Measurements from ENCODE around the gene DAP3. TPM values are rescaled to one million over a fixed set of nuclear protein-coding genes. Genes with fewer than 3 reads are reported as not detected.
"Not testable (repeated sequence)": the region's sequence is repeated elsewhere in the genome, so short reads cannot be mapped to it uniquely, and the experiment has no call there.

DAP3 gene
- total and polyA plus RNA-seq, 4 donors = 50.0 to 101 (median 92.3) TPM

- no peak for ATAC-seq (ENCODE audit: insufficient read depth, low FRiP score)
Measured at GRCh38 chr1:155740995-155741394, 52.1 kb downstream of the DAP3 start.

GRCh38 chr1:155741908-155742307 lies 53.0 kb downstream of the DAP3 start:
- Histone ChIP-seq H3K4me1 (ENCODE audit: control insufficient read depth in 5 of 5, insufficient read depth in 5 of 5, low read length in 5 of 5) (peaks cover 0 to 2% (median 0%) of the 10 kb centered on the region in 5 donors), H3K4me3 (no peak overlapping the region), H3K9ac (ENCODE audit: insufficient read depth in 1 of 2, low read length in 2 of 2) (no peak overlapping the region), H3K27me3 (ENCODE audit: control insufficient read depth in 3 of 3, insufficient read depth in 3 of 3, low read length in 2 of 3) (no peaks in the 10 kb centered on the region), H3K36me3 (ENCODE audit: control insufficient read depth in 4 of 4, insufficient read depth in 4 of 4, low read length in 4 of 4) (peaks cover 0 to 7% (median 2%) of the 10 kb centered on the region in 4 donors), H3K27ac (ENCODE audit: low read depth in 1 of 2, low read length in 1 of 2) (no peak overlapping the region), H3K9me3 (ENCODE audit: control insufficient read depth in 4 of 4, insufficient read depth in 3 of 4, low read length in 3 of 4) (no peaks in the 10 kb centered on the region)
- DNase-seq (no peak), ATAC-seq (ENCODE audit: insufficient read depth, low FRiP score) (no peak)
- 92 to 96% methylated on average over 10 of the region's 10 CpGs for WGBS, 2 donors
- no peak for TF ChIP-seq CTCF (IDR thresholded peaks at IDR 0.05; ENCODE audit: control extremely low read depth, extremely low read depth)

More at GRCh38 chr1:155740995-155741394, 52.1 kb downstream of the DAP3 start:
- Histone ChIP-seq H3K27ac (ENCODE audit: low read depth in 1 of 2, low read length in 1 of 2) (no peak overlapping the region), H3K9me3 (ENCODE audit: control insufficient read depth in 4 of 4, insufficient read depth in 3 of 4, low read length in 3 of 4) (no peaks in the 10 kb centered on the region), H3K9ac (ENCODE audit: insufficient read depth in 1 of 2, low read length in 2 of 2) (no peak overlapping the region), H3K27me3 (ENCODE audit: control insufficient read depth in 3 of 3, insufficient read depth in 3 of 3, low read length in 2 of 3) (no peaks in the 10 kb centered on the region), H3K4me3 (no peak overlapping the region), H3K36me3 (ENCODE audit: control insufficient read depth in 4 of 4, insufficient read depth in 4 of 4, low read length in 4 of 4) (peaks cover 0 to 9% (median 4%) of the 10 kb centered on the region in 4 donors), H3K4me1 (ENCODE audit: control insufficient read depth in 5 of 5, insufficient read depth in 5 of 5, low read length in 5 of 5) (peaks cover 0 to 2% (median 0%) of the 10 kb centered on the region in 5 donors)
- no peak for TF ChIP-seq CTCF (IDR thresholded peaks at IDR 0.05; ENCODE audit: control extremely low read depth, extremely low read depth)
- 93 to 98% methylated on average over 8 of the region's 8 CpGs for WGBS, 2 donors
- DNase-seq = no peak

GRCh38 chr1:155744711-155745283 lies 55.9 kb downstream of the DAP3 start:
- no peak for ATAC-seq (ENCODE audit: insufficient read depth, low FRiP score)
- no peak for DNase-seq
- Histone ChIP-seq H3K9ac (ENCODE audit: insufficient read depth in 1 of 2, low read length in 2 of 2) (peak overlapping the region; percentile 59 to 85), H3K4me1 (ENCODE audit: control insufficient read depth in 5 of 5, insufficient read depth in 5 of 5, low read length in 5 of 5) (peaks cover 0 to 2% (median 0%) of the 10 kb centered on the region in 5 donors), H3K36me3 (ENCODE audit: control insufficient read depth in 4 of 4, insufficient read depth in 4 of 4, low read length in 4 of 4) (peaks cover 0 to 7% (median 2%) of the 10 kb centered on the region in 4 donors), H3K4me3 (no peak overlapping the region), H3K27ac (ENCODE audit: low read depth in 1 of 2, low read length in 1 of 2) (peak overlapping the region in 1 of 2 donors; percentile 75), H3K27me3 (ENCODE audit: control insufficient read depth in 3 of 3, insufficient read depth in 3 of 3, low read length in 2 of 3) (no peaks in the 10 kb centered on the region), H3K9me3 (ENCODE audit: control insufficient read depth in 4 of 4, insufficient read depth in 3 of 4, low read length in 3 of 4) (no peaks in the 10 kb centered on the region)
- WGBS, 2 donors = 70 to 77% methylated on average over 9 of the region's 9 CpGs
- no peak for TF ChIP-seq CTCF (IDR thresholded peaks at IDR 0.05; ENCODE audit: control extremely low read depth, extremely low read depth)

GRCh38 chr1:155745284-155746228 lies 56.7 kb downstream of the DAP3 start:
- 0 to 1% methylated on average over 32 to 48 of the region's 77 CpGs for WGBS, 2 donors
- Histone ChIP-seq H3K4me3 (peak overlapping the region; percentile 16), H3K27ac (ENCODE audit: low read depth in 1 of 2, low read length in 1 of 2) (peak overlapping the region; percentile 37 to 75), H3K9ac (ENCODE audit: insufficient read depth in 1 of 2, low read length in 2 of 2) (peak overlapping the region; percentile 59 to 85)
- H3K27me3 ChIP-seq (ENCODE audit: control insufficient read depth in 3 of 3, insufficient read depth in 3 of 3, low read length in 2 of 3); H3K36me3 ChIP-seq (ENCODE audit: control insufficient read depth in 4 of 4, insufficient read depth in 4 of 4, low read length in 4 of 4); H3K4me1 ChIP-seq (ENCODE audit: control insufficient read depth in 5 of 5, insufficient read depth in 5 of 5, low read length in 5 of 5); H3K9me3 ChIP-seq (ENCODE audit: control insufficient read depth in 4 of 4, insufficient read depth in 3 of 4, low read length in 3 of 4): not testable (repeated sequence)
- peak; percentile 95 to 98 (median 96) for DNase-seq
- peak; percentile 98 for ATAC-seq (ENCODE audit: insufficient read depth, low FRiP score)

GRCh38 chr1:155747586-155747985 lies 58.7 kb downstream of the DAP3 start:
- not testable (repeated sequence) for H3K9ac ChIP-seq (ENCODE audit: insufficient read depth in 1 of 2, low read length in 2 of 2); ATAC-seq (ENCODE audit: insufficient read depth, low FRiP score); DNase-seq; H3K4me1 ChIP-seq (ENCODE audit: control insufficient read depth in 5 of 5, insufficient read depth in 5 of 5, low read length in 5 of 5); H3K4me3 ChIP-seq; H3K27me3 ChIP-seq (ENCODE audit: control insufficient read depth in 3 of 3, insufficient read depth in 3 of 3, low read length in 2 of 3); H3K9me3 ChIP-seq (ENCODE audit: control insufficient read depth in 4 of 4, insufficient read depth in 3 of 4, low read length in 3 of 4); H3K27ac ChIP-seq (ENCODE audit: low read depth in 1 of 2, low read length in 1 of 2)
- WGBS, 2 donors = 90% methylated on average over 10 to 11 of the region's 12 CpGs
- peaks cover 4 to 10% (median 5%) of the 10 kb centered on the region in 4 donors for H3K36me3 ChIP-seq (ENCODE audit: control insufficient read depth in 4 of 4, insufficient read depth in 4 of 4, low read length in 4 of 4)
